K562 (cell line): ENCODE data around the gene AMH. TPM values are rescaled to one million over a fixed set of nuclear protein-coding genes. Genes with fewer than 3 reads are reported as not detected.

Experiments
- ATAC-seq: fragments of 200-7000 bp; cut with Tn5 transposase; 3 replicates; pipeline ENCODE4 v1.9.1; 2020; ENCODE audit warnings: moderate library complexity
- BruUV-seq: library from RNA; stranded (reverse); fragments of 400-500 nt; replicated peaks from 2 replicates; lab custom pipeline; 2021; lab: Mats Ljungman, UMichigan
- CTCF ChIA-PET: fragments of 300-600 bp; formaldehyde crosslinking; extraction: SDS; loops from one replicate; lab custom pipeline; 2021; ENCODE audit warnings: low intra/inter-chr PET ratio; lab: Yijun Ruan, JAX
- POLR2A ChIA-PET: fragments of 300-600, 350-650 bp; sonication (Branson Sonifier 250); formaldehyde crosslinking; extraction: SDS; loops from one replicate; lab custom pipeline; 2021; ENCODE audit warnings: antibody characterized with exemption, inconsistent platforms; lab: Yijun Ruan, JAX
- DNase-seq, 4 experiments: peaks; one replicate each; pipeline versions ENCODE4 v3.0.0 to v3.0.0-alpha.2; 2011 to 2018; ENCODE audit warnings: low spot score in 3 of 4, mixed read lengths in 3 of 4; ENCODE audit errors: extremely low read depth in 1 of 4
- FAIRE-seq: peaks from 2 replicates; lab custom pipeline; 2011; peaks lifted over from hg19 to GRCh38; lab: Jason Lieb, UNC
- H2AFZ ChIP-seq: 2 replicates; pipeline ENCODE4 v1.6.0; 2011; ENCODE audit warnings: low read depth, low read length, control low read depth, inconsistent platforms
- H3K27ac ChIP-seq: fragments of 200-600 bp; 3 replicates; pipeline ENCODE4 v1.8.0; 2011; ENCODE audit warnings: low read depth, mild to moderate bottlenecking, control low read depth, inconsistent platforms, low read length, moderate library complexity, mixed read lengths; ENCODE audit errors: extremely low read depth
- H3K27me3 ChIP-seq, 2 experiments: fragments of 300-600 bp in 1 of 2; 2 replicates in 1 of 2; 3 replicates in 1 of 2; pipeline versions ENCODE4 v1.6.0 to v1.8.0; 2011; ENCODE audit warnings: inconsistent platforms in 2 of 2, low read length in 2 of 2, mild to moderate bottlenecking in 1 of 2, mixed read lengths in 1 of 2, moderate library complexity in 1 of 2; ENCODE audit not compliant: control insufficient read depth in 2 of 2, insufficient read depth in 2 of 2
- H3K36me3 ChIP-seq: fragments of 300-600 bp; 3 replicates; pipeline ENCODE4 v1.8.0; 2011; ENCODE audit warnings: mild to moderate bottlenecking, low read length, inconsistent platforms; ENCODE audit not compliant: control insufficient read depth, insufficient read depth
- H3K4me1 ChIP-seq, 2 experiments: fragments of 200-600 bp in 1 of 2; replicated peaks in 1 of 2; 2 replicates in 1 of 2; 3 replicates in 1 of 2; pipeline versions ENCODE4 v1.5.1 to v1.8.0; 2011; ENCODE audit warnings: inconsistent platforms in 2 of 2, low read length in 2 of 2, mild to moderate bottlenecking in 1 of 2, mixed read lengths in 1 of 2, moderate library complexity in 1 of 2; ENCODE audit not compliant: control insufficient read depth in 2 of 2, insufficient read depth in 2 of 2
- H3K4me2 ChIP-seq: 2 replicates; pipeline ENCODE4 v1.6.1; 2011; ENCODE audit warnings: low read length, control low read depth, inconsistent platforms, mixed read lengths; ENCODE audit not compliant: insufficient read depth
- H3K4me3 ChIP-seq: fragments of 200-600 bp; sonication (generic), shearing (Covaris generic); 2 replicates; pipeline ENCODE4 v1.5.1; 2016; ENCODE audit warnings: control low read depth, inconsistent platforms
- H3K79me2 ChIP-seq: fragments of 200-600 bp; 3 replicates; pipeline ENCODE4 v1.8.0; 2011; ENCODE audit warnings: low read length, inconsistent platforms; ENCODE audit not compliant: control insufficient read depth, insufficient read depth
- H3K9ac ChIP-seq, 2 experiments: 2 replicates each; pipeline versions ENCODE4 v1.6.0 to v1.6.1; 2011; ENCODE audit warnings: low read depth in 2 of 2, low read length in 2 of 2, control low read depth in 1 of 2, inconsistent platforms in 1 of 2, mild to moderate bottlenecking in 1 of 2, mixed read lengths in 1 of 2; ENCODE audit not compliant: insufficient read depth in 1 of 2
- H3K9me1 ChIP-seq: one replicate; pipeline ENCODE4 v1.6.0; 2011; ENCODE audit warnings: inconsistent platforms, mild to moderate bottlenecking, low read length, moderate library complexity; ENCODE audit not compliant: control insufficient read depth, insufficient read depth
- H3K9me3 ChIP-seq: replicated peaks from 2 replicates; pipeline ENCODE4 v1.5.1; 2011; ENCODE audit warnings: low read depth, low read length, inconsistent platforms; ENCODE audit not compliant: control insufficient read depth, insufficient read depth
- H4K20me1 ChIP-seq: replicated peaks from 2 replicates; pipeline ENCODE4 v1.6.1; 2011; ENCODE audit warnings: low read length, inconsistent platforms, mixed read lengths; ENCODE audit not compliant: control insufficient read depth, insufficient read depth
- EGR1 ChIP-seq: fragments of 450-650 bp; conservative IDR thresholded peaks from 2 replicates; pipeline ENCODE4 v1.6.1; 2017; ENCODE audit warnings: mild to moderate bottlenecking
- JUND ChIP-seq, 2 experiments: IDR thresholded peaks; 2 replicates in 1 of 2; 3 replicates in 1 of 2; pipeline ENCODE4 v1.6.1; 2011; ENCODE audit warnings: borderline replicate concordance in 2 of 2, low read depth in 2 of 2, low read length in 2 of 2, improper control_type of control experiment in 1 of 2, missing biosample characterization in 1 of 2, missing genetic modification characterization in 1 of 2, missing genetic modification reagents in 1 of 2
- RAD51 ChIP-seq: fragments of 450-650 bp; IDR thresholded peaks from 2 replicates; pipeline ENCODE4 v1.7.1; 2016; ENCODE audit warnings: low read depth, mild to moderate bottlenecking, borderline replicate concordance
- ZBTB1 ChIP-seq: sonication (generic); formaldehyde crosslinking; IDR thresholded peaks from 2 replicates; pipeline ENCODE4 v1.8.1; 2023; ENCODE audit warnings: missing genetic modification reagents, low read depth, mild to moderate bottlenecking, borderline replicate concordance
- ZNF551 ChIP-seq: fragments of 250-450 bp; sonication (Bioruptor Pico); IDR thresholded peaks from 2 replicates; pipeline ENCODE4 v1.5.0; 2021; ENCODE audit warnings: mild to moderate bottlenecking, moderate library complexity
- ZNF778 ChIP-seq: fragments of 450-650 bp; formaldehyde crosslinking; IDR thresholded peaks from 2 replicates; pipeline ENCODE4 v1.4.0; 2020; ENCODE audit warnings: mild to moderate bottlenecking, moderate library complexity
- WGBS: fragments of 100-300 bp; shearing (Covaris generic); methylation state at CpG from one replicate; pipeline ENCODE4 v1.1.6; 2016; ENCODE audit warnings: low coverage, mixed read lengths; ENCODE audit not compliant: insufficient coverage; ENCODE audit errors: missing lambda C conversion rate; 5-methylcytosine and 5-hydroxymethylcytosine counted together
- in situ Hi-C: fragments of 300-500 bp; cut with MboI; formaldehyde crosslinking; loops from 4 replicates; pipeline ENCODE4 v1.15.0; 2018; ENCODE audit warnings: inconsistent platforms, mixed read lengths
- intact Hi-C: fragments of 100-400 bp; cut with micrococcal nuclease; formaldehyde crosslinking; loops from 2 replicates; pipeline ENCODE4 v1.14.2; 2022
- polyA plus RNA-seq, 8 experiments: library from polyadenylated mRNA; depleted of rRNA in 4 of 8; stranded (reverse) in 5 of 8; unstranded in 3 of 8; fragments of >200 nt; fragmentation: Nextera tagmentation in 2 of 8; fragmentation: Illumina TruSeq in 1 of 8; extraction: Ambion mirVana in 2 of 8; extraction: Trizol in 1 of 8; gene quantifications; 2 replicates each; pipeline versions ENCODE4 v1.2.1 to v1.2.3, GENCODE V29; 2011 to 2014; ENCODE audit warnings: inconsistent platforms in 1 of 8, missing spikeins in 1 of 8
- total RNA-seq, 7 experiments: library from RNA; depleted of rRNA in 6 of 7; stranded (reverse); fragments of >200 nt in 6 of 7; fragmentation: Illumina TruSeq in 2 of 7; extraction: Trizol in 2 of 7; gene quantifications; 2 replicates each; pipeline versions ENCODE4 v1.2.1 to v1.2.3, GENCODE V29; 2011 to 2021; ENCODE audit warnings: low replicate concordance in 1 of 7
- TF ChIP-seq, protein P1 (sequence below), 2 experiments: fragments of 450-650 bp in 1 of 2; IDR thresholded peaks; 2 replicates each; pipeline ENCODE4 v1.6.1; 2011 to 2017; ENCODE audit warnings: low read depth in 2 of 2, antibody characterized with exemption in 1 of 2, borderline replicate concordance in 1 of 2, low read length in 1 of 2, mild to moderate bottlenecking in 1 of 2, mixed read lengths in 1 of 2; ENCODE audit not compliant: control insufficient read depth in 1 of 2
- TF ChIP-seq, protein P2 (sequence below), 2 experiments: fragments of 450-650 bp in 1 of 2; sonication (generic) in 1 of 2; formaldehyde crosslinking in 1 of 2; IDR thresholded peaks in 1 of 2; conservative IDR thresholded peaks in 1 of 2; 2 replicates each; pipeline versions ENCODE4 v1.6.1 to v1.8.1; 2016 to 2023; ENCODE audit warnings: mild to moderate bottlenecking in 2 of 2, moderate library complexity in 2 of 2, inconsistent platforms in 1 of 2, missing genetic modification reagents in 1 of 2
- TF ChIP-seq, protein P3 (sequence below): fragments of 250-450 bp; sonication (Bioruptor Pico); IDR thresholded peaks from 2 replicates; pipeline ENCODE4 v1.4.0; 2020; ENCODE audit warnings: mild to moderate bottlenecking, moderate library complexity
- TF ChIP-seq, protein P4 (sequence below): sonication (generic); formaldehyde crosslinking; IDR thresholded peaks from 2 replicates; pipeline ENCODE4 v1.8.1; 2022; ENCODE audit warnings: missing genetic modification reagents

AMH gene
- total and polyA plus RNA-seq, 9 of the 15 experiments (the other 6 are each of a cell fraction or from before 2014, with no cell fraction given): 0.29 to 27.4 (median 2.6) TPM; not detected in 2

DNA sequence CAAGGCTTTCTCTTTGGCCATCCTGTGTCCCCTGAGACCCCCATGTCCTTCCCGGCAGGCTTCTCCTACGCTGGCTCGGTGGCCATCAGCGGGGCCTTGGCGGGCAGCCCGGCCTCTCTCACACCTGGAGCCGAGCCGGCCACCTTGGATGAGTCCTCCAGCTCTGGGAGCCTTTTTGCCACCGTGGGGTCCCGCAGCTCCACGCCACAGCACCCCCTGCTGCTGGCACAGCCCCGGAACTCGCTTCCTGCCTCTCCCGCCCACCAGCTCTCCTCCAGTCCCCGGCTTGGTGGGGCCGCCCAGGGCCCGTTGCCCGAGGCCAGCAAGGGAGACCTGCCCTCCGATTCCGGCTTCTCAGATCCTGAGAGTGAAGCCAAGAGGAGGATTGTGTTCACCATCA lies 27.2 kb upstream of the AMH start (continued):
- no peak for TF ChIP-seq JUND (IDR thresholded peaks at IDR 0.05; ENCODE audit: borderline replicate concordance, low read depth, low read length)
- no peak for TF ChIP-seq JUND (tag; IDR thresholded peaks at IDR 0.05; ENCODE audit: borderline replicate concordance, low read depth, low read length)
- TF ChIP-seq, protein P1, sequence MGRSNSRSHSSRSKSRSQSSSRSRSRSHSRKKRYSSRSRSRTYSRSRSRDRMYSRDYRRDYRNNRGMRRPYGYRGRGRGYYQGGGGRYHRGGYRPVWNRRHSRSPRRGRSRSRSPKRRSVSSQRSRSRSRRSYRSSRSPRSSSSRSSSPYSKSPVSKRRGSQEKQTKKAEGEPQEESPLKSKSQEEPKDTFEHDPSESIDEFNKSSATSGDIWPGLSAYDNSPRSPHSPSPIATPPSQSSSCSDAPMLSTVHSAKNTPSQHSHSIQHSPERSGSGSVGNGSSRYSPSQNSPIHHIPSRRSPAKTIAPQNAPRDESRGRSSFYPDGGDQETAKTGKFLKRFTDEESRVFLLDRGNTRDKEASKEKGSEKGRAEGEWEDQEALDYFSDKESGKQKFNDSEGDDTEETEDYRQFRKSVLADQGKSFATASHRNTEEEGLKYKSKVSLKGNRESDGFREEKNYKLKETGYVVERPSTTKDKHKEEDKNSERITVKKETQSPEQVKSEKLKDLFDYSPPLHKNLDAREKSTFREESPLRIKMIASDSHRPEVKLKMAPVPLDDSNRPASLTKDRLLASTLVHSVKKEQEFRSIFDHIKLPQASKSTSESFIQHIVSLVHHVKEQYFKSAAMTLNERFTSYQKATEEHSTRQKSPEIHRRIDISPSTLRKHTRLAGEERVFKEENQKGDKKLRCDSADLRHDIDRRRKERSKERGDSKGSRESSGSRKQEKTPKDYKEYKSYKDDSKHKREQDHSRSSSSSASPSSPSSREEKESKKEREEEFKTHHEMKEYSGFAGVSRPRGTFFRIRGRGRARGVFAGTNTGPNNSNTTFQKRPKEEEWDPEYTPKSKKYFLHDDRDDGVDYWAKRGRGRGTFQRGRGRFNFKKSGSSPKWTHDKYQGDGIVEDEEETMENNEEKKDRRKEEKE (IDR thresholded peaks at IDR 0.05; ENCODE audit: borderline replicate concordance in 1 of 2, control insufficient read depth in 1 of 2, low read depth in 2 of 2, low read length in 1 of 2): no peak

DNA sequence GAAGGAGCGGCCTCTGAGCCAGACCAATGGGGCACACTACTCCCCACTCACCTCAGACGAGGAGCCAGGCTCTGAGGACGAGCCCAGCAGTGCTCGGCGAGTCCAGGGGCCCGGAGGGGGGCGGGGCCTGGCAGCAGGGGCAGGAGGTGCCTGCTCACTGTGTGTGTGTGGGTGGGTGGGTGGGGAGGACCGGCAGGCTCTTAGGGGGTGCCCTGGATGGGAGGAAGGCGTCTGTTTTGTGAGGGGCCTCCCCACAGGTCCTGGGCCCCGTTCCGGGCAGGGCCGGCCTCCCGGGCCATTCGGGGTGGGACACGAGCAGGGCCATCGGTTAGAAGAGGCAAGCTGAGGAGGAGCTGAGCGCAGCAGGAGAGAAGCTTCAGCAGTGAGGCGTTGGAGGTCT lies 25.7 kb upstream of the AMH start:
- BruUV-seq: no TSS peak
- DNase-seq (no peak), ATAC-seq (no peak), FAIRE-seq (no peak)
- 92% methylated on average over 7 of the region's 18 CpGs for WGBS
- Histone ChIP-seq H2AFZ (no peak overlapping the region), H3K36me3 (peaks cover 90% of the 10 kb centered on the region; the same call in 2 of the 3 replicates), H3K9ac (no peak overlapping the region), H3K27me3 (no peaks in the 10 kb centered on the region), H3K9me3 (no peaks in the 10 kb centered on the region), H3K4me1 (peaks cover 0 to 27% of the 10 kb centered on the region in 2 experiments; a peak in 1 of 5 replicates), H3K4me3 (no peak overlapping the region), H3K27ac (no peak overlapping the region), H3K4me2 (no peak overlapping the region), H3K9me1 (no peaks in the 10 kb centered on the region), H4K20me1 (no peaks in the 10 kb centered on the region), H3K79me2 (no peaks in the 10 kb centered on the region)
- ChIA-PET POLR2A (no interaction called here), CTCF (no interaction called here)
- intact Hi-C loops: no loop called here
- in situ Hi-C loops: no loop called here
- no peak for TF ChIP-seq ZBTB1 (CRISPR knock-in tag)
- no peak for TF ChIP-seq ZNF551
- TF ChIP-seq, protein P2, sequence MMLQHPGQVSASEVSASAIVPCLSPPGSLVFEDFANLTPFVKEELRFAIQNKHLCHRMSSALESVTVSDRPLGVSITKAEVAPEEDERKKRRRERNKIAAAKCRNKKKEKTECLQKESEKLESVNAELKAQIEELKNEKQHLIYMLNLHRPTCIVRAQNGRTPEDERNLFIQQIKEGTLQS (IDR thresholded peaks at IDR 0.05): no peak
- TF ChIP-seq, protein P2 (CRISPR knock-in tag; conservative IDR thresholded peaks at IDR 0.05): no peak
- TF ChIP-seq, protein P3, sequence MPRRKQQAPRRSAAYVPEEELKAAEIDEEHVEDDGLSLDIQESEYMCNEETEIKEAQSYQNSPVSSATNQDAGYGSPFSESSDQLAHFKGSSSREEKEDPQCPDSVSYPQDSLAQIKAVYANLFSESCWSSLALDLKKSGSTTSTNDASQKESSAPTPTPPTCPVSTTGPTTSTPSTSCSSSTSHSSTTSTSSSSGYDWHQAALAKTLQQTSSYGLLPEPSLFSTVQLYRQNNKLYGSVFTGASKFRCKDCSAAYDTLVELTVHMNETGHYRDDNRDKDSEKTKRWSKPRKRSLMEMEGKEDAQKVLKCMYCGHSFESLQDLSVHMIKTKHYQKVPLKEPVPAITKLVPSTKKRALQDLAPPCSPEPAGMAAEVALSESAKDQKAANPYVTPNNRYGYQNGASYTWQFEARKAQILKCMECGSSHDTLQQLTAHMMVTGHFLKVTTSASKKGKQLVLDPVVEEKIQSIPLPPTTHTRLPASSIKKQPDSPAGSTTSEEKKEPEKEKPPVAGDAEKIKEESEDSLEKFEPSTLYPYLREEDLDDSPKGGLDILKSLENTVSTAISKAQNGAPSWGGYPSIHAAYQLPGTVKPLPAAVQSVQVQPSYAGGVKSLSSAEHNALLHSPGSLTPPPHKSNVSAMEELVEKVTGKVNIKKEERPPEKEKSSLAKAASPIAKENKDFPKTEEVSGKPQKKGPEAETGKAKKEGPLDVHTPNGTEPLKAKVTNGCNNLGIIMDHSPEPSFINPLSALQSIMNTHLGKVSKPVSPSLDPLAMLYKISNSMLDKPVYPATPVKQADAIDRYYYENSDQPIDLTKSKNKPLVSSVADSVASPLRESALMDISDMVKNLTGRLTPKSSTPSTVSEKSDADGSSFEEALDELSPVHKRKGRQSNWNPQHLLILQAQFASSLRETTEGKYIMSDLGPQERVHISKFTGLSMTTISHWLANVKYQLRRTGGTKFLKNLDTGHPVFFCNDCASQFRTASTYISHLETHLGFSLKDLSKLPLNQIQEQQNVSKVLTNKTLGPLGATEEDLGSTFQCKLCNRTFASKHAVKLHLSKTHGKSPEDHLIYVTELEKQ (CRISPR knock-in tag): no peak
- TF ChIP-seq RAD51: no peak
- TF ChIP-seq, protein P4, sequence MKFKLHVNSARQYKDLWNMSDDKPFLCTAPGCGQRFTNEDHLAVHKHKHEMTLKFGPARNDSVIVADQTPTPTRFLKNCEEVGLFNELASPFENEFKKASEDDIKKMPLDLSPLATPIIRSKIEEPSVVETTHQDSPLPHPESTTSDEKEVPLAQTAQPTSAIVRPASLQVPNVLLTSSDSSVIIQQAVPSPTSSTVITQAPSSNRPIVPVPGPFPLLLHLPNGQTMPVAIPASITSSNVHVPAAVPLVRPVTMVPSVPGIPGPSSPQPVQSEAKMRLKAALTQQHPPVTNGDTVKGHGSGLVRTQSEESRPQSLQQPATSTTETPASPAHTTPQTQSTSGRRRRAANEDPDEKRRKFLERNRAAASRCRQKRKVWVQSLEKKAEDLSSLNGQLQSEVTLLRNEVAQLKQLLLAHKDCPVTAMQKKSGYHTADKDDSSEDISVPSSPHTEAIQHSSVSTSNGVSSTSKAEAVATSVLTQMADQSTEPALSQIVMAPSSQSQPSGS (CRISPR knock-in tag): no peak
- TF ChIP-seq ZNF778 (CRISPR knock-in tag): no peak
- no peak for TF ChIP-seq EGR1
